Measurements from ENCODE around the gene SMIM35.
"Not testable (repeated sequence)": the region's sequence is repeated elsewhere in the genome, so short reads cannot be mapped to it uniquely, and the experiment has no call there.

The SMIM35 gene

DNA sequence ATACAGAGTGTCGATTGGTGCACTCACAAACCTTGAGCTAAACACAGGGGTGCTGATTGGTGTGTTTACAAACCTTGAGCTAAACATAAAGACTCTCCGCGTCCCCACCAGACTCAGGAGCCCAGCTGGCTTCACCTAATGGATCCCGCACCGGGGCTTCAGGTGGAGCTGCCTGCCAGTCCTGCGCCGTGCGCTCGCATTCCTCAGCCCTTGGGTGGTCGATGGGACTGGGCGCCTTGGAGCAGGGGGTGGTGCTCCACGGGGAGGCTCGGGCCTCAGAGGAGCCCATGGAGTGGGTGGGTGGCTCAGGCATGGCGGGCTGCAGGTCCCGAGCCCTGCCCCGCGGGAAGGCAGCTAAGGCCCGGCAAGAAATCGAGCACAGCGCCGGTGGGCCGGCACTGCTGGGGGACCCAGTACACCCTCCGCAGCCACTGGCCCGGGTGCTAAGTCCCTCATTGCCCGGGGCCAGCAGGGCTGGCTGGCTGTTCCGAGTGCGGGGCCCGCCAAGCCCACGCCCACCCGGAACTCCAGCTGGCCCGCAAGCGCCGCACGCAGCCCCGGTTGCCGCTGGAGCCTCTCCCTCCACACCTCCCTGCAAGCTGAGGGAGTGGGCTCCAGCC lies 108.4 kb downstream of the SMIM35 start:
- FAIRE-seq, result not testable (repeated sequence)

DNA sequence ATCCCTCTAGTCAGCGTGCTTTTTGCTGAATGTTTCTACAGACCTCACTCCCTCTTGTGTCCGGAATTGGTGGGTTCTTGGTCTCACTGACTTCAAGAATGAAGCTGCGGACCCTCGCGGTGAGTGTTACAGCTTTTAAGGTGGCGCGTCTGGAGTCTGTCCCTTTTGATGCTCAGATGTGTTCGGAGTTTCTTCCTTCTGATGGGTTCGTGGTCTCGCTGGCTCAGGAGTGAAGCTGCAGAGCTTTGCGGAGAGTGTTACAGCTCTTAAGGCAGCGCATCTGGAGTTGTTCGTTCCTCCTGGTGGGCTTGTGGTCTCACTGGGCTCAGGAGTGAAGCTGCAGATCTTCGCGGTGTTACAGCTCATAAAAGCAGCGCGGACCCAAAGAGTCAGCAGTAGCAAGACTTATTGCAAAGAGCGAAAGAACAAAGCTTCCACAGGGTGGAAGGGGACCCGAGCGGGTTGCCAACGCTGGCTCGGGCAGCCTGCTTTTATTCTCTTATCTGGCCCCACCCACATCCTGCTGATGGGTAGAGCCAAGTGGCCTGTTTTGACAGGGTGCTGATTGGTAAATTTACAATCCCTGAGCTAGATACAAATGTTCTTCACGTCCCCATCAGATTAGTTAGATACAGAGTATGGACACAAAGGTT lies 109.0 kb downstream of the SMIM35 start:
- not testable (repeated sequence) for FAIRE-seq

DNA sequence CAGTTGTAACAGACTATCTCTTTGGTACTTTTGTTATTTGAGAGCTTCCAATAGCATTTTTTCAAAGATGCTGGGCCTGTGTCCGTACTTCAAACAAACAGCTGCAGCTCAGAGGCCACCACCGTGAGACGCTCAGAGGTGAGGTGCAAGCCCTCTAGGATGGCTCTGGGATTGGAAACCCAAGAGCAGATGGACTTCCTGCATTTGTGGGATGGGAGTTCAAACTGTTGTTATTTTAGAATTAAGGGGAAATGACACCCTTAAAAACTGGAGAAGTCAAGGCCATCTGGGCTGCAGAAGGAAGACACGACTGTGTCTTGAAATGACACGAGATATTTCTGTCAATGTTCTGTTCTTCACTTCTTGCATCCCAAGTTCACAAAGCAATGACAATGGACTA lies 109.7 kb downstream of the SMIM35 start:
- no peak for FAIRE-seq

DNA sequence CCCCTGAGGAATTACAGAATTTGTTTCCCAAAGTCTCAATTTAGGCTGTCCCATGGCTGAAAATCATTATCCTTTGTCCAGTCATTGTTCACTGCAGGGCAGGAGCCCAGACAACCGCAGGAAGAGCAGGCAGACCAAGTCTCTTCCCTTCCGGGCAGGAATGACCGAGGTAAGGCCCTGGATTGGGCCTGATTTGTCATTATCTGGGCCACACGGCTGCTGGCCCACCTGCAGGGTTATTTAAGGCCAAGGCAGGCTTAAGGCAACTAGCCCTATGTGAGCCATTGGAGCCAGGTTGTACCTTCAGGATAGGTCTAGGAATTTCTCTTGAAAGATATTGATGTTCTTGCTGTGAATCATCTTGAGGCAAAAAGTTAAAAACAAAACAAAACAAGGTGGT lies 110.3 kb downstream of the SMIM35 start:
- no peak for FAIRE-seq

DNA sequence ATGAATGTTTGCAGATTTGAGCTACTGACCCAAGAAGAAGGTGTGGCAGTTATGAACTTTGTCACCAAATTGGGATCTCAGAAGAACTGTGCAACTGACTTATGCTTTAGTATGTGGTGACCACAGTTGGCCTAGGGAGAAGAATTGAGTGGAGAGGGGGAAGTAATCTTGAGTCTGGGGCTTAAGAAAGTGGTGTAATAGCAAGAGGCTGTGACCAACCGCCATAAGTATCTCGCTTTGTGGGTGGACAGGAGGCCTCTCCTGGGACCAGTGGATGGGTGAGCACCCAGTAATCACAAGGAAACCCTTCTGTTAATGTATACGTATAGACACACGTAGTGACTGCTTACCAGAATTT lies 113.3 kb downstream of the SMIM35 start:
- FAIRE-seq, result no peak

DNA sequence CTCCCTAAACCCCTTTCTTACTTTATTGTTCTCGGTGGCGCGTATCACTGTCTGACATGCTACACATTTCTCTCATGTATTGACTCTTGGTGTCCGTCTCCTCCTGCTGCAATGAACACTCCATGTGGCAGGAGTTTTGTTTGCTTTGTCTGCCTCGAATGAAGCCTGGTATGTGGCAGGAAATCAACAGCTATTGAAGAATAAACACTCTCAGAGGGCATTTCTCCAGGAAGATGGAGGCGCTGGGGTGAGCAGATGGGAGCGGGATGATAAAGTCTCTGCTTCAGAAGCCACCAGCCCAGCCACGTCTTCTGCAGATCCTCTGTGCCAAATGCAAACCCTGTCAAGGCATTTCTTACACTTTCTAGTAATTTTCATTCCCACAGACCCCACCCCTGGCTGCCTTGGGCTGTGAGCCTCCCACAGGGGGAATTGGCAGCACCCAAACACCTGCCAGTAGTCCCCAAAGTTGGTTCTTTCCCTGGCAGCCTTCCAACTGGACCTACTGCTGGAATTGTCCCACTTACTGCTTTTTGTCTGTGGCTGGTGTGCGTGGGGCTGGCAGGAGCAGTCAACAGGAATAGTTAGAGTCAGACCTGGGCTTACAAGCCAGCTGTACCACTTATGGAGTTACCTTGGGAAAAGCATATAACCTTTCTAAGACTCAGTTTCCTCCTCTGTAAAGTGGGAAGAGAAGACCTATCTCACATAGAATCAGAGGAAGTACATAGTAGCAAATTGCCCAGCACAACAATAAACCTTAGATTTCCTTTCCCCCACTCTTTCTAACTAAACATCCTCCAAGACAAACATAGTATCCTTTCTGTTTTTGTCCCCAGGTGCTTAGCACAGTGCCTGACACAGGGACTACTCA lies 113.9 kb downstream of the SMIM35 start:
- no peak for FAIRE-seq

DNA sequence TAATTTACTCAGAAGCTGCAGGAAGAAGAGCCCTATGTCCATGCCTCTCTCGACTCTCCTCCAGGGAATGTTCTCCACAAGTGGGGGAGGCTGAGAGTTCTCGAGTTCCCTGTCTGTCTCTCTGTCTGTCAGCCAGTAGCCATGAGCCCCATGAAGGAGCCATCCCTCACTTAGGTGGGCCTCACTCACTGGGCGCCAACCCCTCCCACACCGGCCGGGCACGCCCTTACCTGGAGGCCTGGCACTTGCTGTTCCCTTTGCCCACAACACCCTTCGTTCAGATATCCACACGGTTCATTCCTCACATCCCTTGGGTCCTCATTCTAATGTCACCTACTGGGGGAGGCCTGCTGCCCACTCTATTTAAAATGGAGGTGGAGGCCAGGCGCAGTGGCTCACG lies 114.7 kb downstream of the SMIM35 start:
- no peak for FAIRE-seq

DNA sequence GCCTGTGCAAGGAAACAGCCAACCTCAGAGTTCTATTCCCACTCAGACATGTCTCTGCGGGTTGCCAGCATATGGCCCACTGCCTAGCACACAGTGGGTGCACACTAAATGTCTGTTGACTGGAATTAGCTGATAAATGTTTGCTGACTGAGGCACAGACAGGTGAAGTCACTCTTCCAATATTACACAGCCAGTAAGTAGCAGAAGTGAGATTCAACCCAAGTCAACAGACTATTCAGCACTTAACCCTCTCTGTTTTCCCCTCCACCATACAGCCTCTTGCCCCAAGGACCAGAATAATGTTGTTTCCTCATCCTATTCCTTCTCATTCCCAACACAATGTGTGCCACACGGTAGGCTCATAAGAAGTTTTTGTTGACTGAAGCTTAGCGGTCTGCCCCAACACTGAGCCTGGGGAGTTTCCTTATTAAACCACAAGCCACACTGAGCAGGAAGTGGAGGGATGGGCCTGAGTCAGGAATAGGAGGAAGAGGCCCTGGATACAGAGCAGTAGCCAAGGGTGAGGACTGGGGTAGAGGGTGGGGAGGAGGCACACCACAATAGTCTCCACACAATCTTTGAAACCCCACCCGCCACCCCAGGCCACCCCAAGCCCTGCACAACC lies 116.3 kb downstream of the SMIM35 start:
- FAIRE-seq, result no peak

DNA sequence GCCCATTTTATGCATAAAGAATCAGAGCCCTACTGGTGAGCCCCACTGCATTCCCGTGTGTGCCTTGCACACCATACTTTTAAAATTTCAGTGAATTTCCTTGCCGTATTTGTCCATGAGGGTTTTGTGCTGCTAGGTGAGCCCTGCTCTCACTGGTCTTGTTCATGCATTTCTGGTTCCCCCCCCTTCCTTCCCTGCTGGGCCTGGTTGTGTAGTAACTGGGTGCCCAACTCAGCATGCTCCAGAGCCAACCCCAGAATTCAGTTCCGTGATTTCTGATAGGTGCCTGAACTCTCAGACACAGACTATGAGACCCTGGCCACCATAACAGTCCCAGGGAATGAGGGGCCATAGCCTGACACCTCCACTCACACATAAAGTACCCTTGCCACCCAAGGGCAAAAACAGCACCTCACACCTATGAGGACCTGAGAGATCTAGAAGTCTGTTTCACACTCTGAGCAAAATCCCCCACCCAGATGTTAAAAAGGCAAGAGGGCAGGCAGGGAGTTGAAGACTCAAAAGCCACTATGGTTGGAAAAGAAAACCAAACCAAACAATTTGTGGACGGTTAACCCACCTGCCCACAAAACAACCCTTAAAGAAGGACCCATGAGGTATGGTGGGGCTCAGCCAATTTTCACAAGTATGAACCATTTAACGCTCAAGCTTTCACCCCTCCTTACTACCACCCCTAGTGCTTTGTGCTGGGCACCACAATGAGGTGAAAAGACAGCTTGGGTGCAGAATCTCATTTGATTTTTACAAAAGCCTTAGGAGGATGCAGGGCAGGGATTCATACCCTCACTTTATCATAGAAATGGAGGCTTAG lies 117.4 kb downstream of the SMIM35 start:
- no peak for FAIRE-seq

DNA sequence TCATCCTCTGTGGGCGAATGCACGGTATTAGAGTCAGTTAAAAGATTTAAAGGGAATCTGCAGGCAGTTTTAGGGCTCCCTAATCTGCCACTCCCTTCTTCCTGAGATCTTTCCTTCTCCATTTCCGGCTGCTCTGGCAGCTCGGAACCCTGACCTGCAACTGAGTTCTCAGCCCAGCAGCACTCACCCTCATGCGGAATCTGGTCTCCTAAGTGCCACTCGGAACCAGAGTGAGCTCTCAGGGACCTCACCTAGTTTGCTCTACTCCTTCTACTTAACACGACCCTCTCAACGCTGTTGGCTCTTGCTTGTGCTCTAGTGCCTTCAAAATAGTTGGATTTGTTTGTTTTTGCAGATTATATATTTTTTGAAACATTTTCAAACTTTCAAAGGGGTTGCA lies 119.9 kb downstream of the SMIM35 start:
- no peak for FAIRE-seq

DNA sequence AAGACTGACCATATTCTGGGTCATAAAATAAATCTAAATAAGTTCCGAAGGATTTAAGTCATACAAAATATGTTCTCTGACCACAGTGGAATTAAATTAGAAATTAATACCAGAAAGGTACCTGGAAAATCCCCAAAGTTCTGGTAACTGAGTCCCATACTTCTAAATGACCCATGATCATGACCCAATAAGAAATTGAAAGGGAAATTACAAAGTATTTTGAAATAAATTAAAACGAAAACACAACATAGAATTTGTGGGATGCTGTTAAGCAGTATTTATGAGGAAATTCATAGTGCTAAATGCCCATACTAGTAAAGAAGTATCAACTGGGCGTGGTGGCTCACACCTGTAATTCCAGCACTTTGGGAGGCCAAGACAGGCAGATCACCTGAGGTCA lies 123.9 kb downstream of the SMIM35 start:
- no peak for FAIRE-seq

DNA sequence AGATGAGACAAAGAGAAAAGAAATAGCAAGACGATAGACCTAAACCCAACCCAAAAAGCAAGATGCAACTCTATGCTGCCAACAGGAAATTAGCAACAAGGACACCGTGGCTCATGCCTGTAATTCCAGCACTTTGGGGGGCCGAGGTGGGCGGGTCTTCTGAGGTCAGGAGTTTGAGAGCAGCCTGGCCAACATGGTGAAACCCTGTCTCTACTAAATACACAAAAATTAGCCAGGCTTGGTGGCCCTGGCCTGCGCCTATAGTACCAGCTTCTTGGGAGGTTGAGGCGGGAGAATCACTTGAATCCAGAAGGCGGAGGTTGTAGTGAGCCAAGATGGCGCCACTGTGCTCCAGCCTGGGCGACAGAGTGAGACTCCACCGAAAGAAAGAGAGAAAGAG lies 124.9 kb downstream of the SMIM35 start:
- no peak for FAIRE-seq

DNA sequence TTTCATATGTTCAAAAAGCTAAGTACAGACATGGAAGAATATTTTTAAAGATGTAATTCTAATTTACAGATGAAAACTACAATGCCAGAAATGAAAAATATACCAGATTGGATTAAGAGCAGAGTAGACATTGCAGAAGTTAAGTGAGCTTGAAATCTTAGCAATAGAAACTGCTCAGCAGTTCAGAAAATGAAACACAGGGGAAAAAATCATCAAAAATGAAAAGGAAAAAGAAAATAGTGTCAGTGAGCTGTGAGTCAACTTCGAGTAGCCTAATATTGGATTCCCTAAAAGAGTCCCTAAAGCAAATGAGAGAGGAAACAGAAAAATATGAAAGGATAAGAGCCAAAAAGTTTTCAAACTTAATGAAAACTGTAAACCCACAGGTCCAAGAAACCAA lies 126.4 kb downstream of the SMIM35 start:
- FAIRE-seq, result no peak

DNA sequence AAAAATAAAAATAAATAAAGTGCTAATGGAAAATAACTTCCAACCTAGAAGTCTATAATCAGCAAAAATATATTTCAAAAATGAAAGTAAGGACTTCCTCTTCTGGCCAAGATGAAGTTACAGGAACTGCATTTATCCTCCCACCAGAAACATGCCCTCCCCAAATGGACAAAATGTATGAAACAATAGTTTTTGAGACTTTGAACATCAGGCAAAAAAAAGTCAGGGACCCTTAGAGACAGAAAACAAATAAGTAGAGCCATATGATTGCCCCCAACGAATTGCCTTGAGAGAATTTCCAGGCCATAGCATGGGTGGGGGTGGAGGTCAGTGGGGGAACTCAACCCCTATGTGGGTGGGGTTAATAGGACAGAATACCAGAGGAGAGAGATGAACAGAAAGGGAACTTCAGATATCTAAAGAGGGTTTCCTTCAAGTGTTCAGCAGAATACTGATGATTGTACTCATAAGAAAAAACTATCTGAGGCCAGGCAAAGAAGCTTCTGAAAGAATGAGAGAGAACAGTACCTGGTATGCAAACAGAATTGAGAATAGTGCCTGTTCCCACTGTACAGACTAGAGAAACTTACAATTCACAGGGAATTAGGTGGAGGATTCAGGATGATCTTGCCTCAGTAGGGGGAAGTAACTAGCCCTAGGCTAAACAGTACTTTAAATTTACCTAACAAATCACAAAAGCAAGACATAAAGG lies 127.2 kb downstream of the SMIM35 start:
- no peak for FAIRE-seq

DNA sequence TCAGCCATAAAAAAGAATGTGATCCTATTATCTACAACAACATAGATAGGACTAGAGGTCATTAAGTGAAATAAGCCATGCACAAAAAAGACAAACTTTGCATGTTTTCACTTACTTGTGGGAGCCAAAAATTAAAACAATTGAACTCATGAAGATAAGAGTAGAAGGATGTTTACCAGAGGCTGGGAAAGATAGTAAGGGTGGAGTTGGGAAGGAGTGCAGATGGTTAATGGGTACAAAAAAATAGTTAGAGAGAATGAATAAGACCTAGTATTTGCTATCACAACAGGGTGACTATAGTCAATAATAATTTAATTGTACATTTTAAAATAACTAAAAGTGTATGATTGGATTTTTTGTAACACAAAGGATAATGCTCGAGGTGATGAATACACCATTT lies 127.8 kb downstream of the SMIM35 start:
- FAIRE-seq, result no peak
